NCI-H1694 treated with DMSO at 0.1 percent for 48 hours (cell line): ENCODE results near the gene KAT8.

Experiments
- DNase-seq: peaks from one replicate; lab custom pipeline; 2025; lab: John Stamatoyannopoulos, UW

Gene KAT8

DNA sequence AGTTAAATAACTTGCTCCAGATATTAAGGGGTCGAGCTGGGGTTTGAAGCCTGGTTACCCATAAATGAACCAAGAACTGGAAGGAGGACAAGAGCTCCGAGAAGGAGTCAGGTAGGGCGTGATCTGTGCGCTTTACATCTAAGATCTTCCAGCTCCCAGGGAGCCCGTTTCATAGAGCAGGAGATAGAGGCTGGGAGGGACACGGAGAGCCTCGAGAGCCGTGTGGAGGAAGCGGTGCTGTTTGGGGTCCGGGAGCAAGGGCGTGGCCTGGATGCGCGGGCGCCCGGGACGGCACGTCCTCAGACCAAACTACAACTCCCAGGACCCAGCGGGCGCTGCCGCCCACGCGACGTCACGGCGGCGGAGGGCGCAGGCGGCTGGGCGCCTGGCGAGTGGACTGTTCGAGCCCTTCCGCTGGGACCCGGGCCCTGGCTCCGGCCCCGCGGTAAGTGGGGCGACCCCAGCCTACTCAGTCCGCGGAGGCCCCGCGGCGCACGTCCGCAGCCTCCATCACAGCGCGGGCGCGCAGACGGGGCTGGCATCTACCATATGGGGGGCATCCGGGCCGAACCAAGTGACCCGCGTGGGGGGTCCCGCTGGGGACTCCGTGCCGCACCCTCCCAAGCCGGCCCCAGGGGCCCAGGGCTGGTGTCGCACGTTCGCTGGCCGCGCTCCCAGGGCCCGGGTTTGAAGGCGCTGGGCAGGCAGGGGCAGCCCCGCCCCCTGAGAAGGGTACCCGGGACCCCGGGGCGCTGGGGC is 9.2 kb upstream of the KAT8 start, which contains the start of gene BCKDK:
Gene BCKDK, plus strand, starts transcription at position 352 of the 759 bp plus-strand sequence. CDS start 838 bp downstream, outside the sequence.
- peak; percentile 37 for DNase-seq

DNA sequence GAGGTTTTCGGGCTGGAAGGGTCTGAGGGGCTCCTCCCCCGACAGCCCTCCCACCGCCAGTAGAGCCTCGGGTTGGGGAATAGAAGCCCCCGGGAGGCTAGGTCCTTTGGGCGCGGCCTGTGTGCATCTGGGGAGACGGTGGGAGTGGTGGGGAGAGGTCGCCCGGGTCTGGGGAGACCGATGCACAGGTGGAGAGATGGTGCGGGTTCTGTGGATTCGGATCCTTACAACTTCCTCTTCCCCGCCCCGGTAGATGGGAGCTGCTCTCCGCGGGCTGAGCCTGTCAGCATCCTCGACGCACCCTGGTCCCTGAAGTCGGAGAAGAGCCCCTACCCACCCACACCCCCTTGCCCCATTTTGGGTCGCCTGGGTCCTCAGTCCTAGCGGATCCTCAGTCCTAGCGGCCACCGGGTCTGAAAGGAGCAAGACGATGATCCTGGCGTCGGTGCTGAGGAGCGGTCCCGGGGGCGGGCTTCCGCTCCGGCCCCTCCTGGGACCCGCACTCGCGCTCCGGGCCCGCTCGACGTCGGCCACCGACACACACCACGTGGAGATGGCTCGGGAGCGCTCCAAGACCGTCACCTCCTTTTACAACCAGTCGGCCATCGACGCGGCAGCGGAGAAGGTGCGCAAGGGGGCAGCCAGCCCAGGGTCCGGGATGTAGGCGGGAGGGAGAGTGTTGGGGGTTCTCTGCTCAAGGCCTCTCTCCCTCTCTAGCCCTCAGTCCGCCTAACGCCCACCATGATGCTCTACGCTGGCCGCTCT is 8.5 kb upstream of the KAT8 start:
- DNase-seq, result no peak

DNA sequence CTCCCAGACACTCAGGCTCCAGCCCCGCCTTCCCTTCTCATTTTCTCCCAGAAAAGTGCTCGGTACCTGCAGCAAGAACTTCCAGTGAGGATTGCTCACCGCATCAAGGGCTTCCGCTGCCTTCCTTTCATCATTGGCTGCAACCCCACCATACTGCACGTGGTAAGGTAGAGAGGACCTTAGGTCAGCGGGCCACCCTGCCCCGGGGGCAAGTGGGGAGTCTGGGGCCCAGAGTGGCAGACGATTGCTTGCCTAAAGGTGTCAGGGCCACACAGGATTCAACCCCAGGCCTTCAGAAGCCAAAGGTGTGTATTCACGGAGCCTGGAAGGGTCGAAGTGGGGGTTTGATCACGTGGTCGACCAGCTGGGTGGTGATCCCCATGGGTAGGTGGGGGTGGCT is 7.8 kb upstream of the KAT8 start:
- DNase-seq, result no peak

DNA sequence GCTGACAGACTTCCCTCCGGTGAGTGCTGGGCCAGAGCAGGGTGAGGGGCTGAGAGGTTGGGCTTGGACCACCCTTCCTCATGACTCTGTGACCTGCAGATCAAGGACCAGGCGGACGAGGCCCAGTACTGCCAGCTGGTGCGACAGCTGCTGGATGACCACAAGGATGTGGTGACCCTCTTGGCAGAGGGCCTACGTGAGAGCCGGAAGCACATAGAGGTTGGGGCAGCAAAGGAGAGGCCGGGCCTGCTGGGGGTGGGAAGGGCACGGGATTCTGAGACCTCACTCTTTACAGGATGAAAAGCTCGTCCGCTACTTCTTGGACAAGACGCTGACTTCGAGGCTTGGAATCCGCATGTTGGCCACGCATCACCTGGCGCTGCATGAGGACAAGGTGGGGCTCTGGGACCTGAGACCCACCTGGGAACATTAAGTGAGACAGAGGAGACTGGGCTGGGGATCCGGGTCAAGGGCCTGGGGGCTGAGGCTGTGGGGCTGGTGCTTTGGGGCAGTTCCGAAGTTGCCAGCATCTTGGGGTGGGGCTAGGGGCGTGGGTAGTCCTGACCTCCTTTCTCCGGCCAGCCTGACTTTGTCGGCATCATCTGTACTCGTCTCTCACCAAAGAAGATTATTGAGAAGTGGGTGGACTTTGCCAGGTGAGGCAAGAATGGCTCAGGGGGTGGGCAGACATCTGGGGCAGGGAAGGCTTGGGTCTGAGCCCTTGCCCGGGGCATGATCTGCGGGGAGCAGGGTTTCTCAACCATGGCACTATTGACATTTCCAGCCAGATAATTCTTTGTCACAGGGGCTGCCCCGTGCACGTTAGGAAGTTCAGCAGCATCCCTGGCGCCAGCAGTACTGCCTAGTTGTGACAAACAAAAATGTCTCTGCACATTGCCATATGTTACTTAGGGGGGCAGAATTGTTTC is 7.1 kb upstream of the KAT8 start:
- no peak for DNase-seq

DNA sequence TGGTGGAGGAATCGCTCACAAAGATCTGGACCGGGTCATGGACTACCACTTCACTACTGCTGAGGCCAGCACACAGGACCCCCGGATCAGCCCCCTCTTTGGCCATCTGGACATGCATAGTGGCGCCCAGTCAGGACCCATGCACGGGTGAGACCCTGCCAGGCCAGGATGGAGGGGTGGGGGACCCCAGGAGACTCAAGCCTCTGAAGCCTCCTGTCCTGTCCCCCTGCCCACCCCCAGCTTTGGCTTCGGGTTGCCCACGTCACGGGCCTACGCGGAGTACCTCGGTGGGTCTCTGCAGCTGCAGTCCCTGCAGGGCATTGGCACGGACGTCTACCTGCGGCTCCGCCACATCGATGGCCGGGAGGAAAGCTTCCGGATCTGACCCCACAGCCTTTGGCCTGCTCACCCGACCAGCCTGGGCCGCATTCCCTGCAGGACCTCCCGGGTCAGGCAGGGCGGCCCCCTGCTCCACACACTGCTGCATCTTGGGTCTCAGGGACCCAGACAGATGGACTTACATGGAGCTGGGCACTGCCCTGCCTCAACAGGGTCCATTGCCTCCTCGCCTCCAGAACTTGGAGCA is 5.5 kb upstream of the KAT8 start:
- DNase-seq, result no peak

DNA sequence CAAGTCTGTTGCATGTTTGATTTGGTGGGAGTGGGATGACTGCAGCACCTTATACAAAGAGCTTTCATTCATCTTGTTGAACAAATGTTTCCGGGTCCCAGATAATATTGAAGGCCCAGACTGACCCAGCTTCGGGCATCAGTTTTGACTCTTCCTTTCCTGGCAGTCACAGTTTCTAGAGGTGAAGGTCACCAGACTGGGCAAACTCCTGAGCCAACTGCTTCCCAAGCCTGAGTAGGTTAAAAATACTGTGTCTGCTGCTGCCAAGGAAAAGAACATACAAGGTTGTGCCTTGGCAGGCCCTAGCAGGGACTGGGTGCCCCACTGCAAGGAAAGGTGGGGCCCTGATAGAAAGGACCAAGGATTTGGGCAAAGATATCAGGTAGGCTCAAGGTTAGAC is 4.8 kb upstream of the KAT8 start:
- DNase-seq, result no peak

DNA sequence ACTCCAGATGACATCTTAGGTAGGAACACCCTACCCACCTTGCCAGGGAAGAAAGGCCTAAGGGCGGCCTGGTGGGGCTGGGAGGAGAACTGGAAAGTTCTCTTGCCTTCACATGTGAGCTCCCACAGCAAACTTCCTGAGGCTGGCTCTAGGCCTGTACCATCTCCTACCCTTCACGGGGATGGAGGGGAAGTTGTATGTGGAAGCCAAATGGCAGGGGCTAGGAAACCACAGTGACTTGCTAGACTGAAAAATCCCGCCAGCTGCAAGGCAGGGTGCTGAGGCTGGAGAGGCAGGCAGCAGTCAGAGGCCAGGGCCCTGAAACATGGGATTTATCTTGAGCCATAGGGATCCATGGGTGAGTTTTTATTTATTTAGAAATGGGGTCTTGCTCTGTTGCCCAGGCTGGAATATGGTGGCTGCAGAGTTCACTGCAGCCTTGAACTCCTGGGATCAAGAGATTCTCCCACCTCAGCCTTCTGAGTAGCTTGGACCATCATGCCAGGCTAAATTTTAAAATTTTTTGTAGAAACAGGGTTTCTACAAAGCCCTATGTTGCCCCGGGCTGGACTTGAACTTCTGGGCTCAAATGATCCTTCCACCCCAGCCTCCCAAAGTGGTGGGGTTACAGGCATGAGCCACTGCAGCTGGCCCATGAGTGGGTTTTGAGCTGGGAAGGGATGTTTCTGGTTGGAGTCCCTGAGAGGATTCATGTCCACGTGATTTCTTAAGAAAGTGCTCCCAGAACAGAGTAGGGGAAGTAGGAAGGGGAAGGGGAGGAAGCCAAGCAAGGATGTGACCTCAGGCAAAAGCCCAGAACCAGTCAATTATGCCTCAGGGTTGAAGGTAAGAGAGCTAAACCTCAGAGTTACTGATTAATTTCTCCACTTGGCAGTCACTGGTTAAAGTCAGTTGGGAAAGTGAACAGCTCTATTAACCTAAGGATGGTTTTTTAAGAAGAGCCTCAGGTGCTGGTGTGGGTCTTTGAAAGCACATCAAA is 4.0 kb upstream of the KAT8 start:
- no peak for DNase-seq

DNA sequence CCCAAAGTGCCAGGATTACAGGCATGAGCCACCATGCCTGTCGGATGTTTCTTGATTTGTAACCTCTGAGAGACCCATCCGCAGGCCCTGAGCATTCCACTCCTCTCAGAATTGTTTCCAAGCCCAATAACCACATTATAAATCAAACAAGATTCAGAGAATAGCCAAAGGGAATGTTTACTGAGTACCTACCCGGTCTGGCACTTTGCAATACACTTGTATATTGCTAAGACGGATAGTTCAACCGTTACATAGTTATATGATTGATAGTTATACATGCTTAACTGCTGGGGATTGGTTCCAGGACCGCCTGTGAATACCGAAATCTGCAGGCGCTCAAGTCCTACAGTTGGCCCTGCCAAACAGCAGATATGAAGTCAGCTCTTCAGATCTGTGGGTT is 3.0 kb upstream of the KAT8 start:
- DNase-seq, result no peak

DNA sequence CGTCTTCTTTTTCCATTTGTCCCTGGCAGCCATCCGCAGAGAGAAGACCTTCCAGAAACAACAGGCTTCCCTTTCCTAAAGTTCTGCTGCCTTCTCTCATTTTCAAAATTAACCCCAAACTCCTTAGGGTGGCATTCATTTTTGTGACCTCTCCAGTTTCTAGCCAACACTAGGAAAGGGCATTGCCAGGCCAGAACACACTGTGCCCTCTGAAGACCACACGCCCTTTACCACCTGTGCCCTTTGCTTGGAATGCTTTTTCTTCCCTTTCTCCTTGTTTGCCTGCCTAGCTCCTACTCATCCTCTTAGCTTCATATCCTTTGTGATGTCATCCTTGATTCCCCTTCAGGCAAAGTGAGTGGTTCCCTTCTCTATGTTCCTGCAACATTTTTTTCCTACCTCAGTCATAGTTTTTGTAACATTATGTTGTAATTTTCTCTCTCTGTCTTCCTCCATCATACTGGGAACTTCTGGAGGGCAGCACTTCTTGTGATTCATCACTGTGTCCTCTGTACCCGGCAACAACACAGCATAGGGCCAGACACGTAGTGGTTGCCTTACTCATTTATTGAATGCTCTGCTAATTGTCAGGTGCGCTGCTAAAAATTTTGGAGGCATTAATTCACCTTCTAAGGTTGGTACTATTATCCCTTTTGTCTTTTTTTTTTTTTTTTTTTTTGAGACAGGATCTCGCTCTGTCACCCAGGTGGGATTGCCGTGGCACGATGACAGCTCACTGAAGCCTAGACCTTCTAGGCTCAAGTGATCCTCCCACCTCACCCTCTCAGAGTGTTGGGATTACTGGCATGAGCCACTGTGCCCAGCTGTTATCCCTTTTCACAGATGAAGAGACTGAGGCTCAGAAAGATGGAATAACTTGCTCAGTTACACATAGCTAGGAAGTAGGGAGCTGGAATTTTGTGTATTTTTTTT is 1.0 kb downstream of the KAT8 start:
- DNase-seq, result no peak

DNA sequence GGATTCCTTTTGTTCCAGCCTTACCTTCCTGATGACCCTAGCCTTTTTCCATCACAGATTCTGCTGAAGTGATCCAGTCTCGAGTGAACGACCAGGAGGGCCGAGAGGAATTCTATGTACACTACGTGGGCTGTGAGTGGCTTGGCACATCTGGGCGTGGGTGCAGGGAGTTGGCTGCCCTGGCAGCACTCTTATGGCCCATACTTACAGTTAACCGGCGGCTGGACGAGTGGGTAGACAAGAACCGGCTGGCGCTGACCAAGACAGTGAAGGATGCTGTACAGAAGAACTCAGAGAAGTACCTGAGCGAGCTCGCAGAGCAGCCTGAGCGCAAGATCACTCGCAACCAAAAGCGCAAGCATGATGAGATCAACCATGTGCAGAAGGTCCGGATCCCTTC is 2.7 kb downstream of the KAT8 start:
- DNase-seq, result no peak

DNA sequence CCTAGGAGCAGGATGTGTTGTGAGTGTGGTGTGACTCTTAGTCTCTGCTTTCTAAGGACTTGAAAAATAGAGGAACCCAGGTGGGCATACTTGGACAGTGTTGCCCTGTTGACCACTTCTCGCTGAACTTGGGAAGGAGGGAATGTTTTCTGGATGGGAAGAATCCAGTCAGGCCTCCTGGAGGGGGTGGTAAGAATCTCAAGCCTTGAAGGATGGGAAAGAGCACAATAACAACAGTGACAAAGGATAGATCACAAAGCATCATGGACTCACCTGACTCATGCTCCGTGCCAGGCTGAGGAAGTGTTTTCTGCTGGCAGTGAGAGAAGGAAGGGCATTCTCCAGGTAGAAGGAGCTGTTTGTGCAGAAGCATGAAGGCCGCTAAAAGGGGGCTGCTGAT is 8.4 kb downstream of the KAT8 start:
- DNase-seq, result no peak

DNA sequence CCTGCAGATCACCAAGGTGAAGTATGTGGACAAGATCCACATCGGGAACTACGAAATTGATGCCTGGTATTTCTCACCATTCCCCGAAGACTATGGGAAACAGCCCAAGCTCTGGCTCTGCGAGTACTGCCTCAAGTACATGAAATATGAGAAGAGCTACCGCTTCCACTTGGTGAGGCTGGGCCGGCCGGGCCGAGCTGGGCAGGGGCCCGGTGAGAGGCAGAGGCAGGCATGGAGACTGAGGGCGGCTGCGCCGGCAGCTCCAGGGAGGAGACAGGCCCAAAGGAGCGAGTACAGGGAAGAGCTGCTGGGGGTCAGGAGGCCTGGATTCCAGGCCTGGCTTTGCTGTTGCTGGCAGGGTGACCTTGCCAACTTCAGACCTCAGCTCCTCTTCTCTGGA is 9.7 kb downstream of the KAT8 start:
- DNase-seq, result no peak

DNA sequence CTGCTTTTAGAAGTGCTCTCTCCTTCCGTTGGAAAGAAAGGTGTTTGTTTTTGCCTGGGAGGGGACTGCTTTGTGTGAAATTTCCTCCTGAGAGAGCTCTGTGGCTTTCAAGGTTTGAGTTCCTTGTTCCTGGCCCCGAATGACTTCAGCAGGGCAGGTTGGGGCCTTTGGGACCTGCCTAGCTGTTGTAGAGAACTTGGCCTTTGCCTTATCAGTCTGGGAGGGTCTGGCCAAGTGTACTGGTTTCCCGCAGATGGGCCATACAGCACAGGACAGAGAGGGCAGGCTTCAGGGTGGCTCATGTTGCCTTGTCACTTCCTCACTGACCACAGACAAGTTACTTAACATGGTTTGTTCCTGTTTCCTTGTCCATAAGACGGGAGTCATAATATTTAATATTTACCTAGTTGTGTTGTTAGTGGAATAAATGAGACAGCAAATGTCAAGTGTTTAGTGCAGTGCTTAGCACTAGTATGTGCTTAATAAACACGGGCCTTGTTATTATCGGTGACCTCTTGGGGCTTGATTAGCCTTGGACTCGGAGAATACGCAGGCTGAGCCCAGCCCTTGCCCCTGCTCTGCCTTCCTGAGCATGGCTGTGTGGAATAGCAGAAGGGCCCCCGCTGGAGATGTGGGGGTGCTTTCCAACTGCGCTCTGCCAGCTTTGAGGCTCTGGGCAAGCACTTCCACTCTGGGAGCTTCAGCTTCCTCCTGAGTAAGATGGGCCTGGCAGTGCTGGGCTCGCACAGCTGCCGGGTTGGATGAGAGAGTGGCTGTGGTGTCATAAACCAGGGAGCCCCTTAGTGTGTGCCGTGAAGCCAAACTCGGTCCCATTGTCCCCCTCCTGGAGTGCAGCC is 11.5 kb downstream of the KAT8 start:
- DNase-seq, result no peak

DNA sequence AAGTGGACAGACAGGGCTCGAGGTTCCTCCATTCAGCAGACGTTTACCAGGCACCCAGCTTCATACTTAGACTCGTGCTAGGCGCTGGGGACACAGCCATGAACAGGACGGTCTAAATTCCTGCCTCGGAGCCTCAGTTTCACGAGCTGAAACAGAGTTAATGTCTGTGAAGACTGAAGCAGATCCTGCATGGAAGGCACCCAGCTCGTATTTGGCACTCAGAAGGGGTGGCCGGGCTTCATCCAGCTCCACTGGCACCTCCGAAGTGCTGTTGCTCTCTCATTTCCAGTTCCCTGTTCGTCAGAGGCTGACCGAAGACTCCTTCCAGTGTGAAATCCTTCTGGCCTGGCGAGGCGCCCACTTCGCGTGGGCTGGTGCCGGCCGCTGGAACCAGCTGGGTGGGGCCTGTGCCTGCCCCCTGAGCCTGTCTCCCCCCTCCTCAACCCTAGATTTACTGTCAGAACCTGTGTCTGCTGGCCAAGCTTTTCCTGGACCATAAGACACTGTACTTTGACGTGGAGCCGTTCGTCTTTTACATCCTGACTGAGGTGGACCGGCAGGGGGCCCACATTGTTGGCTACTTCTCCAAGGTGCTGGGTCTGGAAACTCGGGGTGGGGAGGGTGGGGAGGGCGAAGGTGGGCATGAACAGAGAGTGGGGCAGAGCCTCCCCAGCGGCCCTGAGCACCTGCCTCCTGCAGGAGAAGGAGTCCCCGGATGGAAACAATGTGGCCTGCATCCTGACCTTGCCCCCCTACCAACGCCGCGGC is 12.3 kb downstream of the KAT8 start:
- DNase-seq, result no peak

DNA sequence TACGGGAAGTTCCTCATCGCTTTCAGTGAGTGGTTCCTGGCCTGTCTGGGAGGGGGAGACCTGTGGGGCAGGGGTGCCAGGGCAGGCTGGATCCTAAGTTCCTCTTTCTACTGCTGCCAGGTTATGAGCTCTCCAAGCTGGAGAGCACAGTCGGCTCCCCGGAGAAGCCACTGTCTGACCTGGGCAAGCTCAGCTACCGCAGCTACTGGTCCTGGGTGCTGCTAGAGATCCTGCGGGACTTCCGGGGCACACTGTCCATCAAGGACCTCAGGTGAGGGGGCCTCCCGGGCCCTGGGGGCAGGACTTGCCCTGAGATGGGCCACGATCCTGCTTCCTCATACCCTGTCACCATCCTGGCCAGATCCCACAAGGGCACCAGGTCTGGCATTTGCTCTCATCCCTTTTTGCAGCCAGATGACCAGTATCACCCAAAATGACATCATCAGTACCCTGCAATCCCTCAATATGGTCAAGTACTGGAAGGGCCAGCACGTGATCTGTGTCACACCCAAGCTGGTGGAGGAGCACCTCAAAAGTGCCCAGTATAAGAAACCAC is 12.9 kb downstream of the KAT8 start:
- DNase-seq, result no peak

DNA sequence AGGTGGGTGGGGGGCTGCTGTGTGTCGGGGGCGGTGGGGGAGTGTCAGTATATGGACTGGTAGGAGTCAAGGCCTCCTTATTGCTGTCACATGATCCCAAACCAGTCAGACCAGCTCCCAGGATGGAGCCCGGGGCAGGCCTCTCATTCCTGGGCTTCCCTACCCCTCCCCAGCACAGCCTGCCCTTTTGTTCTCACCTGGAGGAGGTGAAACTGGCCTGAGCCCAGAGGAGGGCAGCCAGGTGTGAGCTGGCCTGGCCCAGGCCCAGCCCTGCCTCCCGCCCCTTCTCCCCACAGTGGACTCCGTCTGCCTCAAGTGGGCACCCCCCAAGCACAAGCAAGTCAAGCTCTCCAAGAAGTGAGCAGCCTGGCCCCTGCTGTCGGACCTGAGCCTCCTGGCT is 13.4 kb downstream of the KAT8 start:
- DNase-seq, result no peak

DNA sequence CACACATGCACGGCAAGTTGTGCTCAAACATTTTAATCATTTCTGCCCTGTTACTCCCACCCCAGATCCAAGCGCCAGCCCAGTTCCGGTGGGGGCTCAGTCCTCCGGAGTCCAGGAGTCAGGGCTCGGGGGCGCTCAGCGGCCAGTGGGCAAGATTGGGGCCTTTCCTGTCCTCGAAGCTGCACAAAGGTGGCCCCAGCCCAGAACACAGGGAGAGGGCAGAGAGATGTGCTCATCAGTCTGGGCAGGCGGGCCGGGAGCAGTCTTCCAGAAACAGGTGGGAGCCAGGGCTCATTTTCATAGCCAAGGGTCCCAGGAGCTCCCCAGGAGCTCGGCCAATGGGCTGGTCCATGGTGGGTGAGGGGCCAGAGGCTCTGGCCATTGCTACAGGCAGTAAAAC is 14.0 kb downstream of the KAT8 start:
- DNase-seq, result no peak

DNA sequence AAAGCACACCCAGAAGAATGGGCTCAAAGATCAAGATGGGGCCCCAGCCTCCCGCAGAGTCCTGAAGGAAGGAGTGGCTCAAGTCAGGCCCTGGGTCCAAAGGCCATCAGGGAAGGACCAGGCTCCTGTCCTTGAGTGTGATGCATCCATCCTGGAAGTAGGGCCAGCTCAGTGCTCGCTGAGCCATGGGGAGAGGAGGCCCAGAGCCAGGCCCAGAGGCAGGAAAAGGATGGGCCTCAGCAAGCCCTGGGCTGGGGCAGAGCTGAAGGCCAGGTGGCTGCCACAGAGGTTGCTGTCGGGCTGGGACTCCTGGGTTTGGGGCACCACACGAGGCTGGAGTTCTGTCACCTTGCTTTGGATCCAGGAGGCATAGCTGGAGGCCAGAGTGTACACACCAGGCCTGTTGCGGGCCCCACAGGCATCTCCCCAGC is 14.4 kb downstream of the KAT8 start:
- DNase-seq, result no peak
